ENCODE data around the gene GAREM2. TPM values are rescaled to one million over a fixed set of nuclear protein-coding genes. Genes with fewer than 3 reads are reported as not detected.

Gene GAREM2
- total RNA-seq, 1 experiment from 2014 or later = 2.8 TPM

DNA sequence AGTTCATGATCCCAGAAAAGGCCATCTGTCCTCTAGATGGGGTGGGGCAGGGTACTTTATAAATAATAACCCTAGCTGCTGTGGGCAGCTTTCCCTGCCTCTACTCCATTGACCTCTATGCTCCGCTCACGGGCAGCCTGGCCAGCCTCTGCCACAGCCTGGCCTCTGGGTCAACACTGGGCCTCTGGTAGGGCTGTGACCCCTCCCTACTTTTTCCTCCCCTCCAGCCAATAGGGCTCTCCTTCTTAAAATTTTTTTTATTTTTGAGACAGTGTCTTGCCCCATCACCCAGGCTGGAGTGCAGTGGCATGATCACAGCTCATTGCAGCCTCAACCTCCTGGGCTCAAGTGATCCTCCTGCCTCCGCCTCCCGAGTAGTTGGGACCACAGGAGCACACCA lies 4.1 kb upstream of the GAREM2 start:
- Histone ChIP-seq H3K27me3 (replicated peaks; ENCODE audit: insufficient read depth, low read depth, low read length, poor library complexity) (no peaks in the 10 kb centered on the region), H3K36me3 (ENCODE audit: insufficient read depth, low read length, poor library complexity, severe bottlenecking) (no peaks in the 10 kb centered on the region), H3K27ac (ENCODE audit: low read depth, low read length, poor library complexity, severe bottlenecking) (no peak overlapping the region), H3K4me3 (ENCODE audit: low read depth, low read length, poor library complexity, severe bottlenecking) (no peak overlapping the region), H3K4me1 (ENCODE audit: insufficient read depth, low read length, poor library complexity, severe bottlenecking) (no peaks in the 10 kb centered on the region), H3K9me3 (ENCODE audit: low read depth, low read length, poor library complexity, severe bottlenecking) (no peaks in the 10 kb centered on the region)
- DNase-seq (ENCODE audit: low spot score) = no peak
- CTCF ChIA-PET = no interaction called here
- no TSS peak for BruUV-seq (replicated peaks)
- intact Hi-C loops (cut with micrococcal nuclease; ENCODE audit: unreplicated experiment) = no loop called here
- POLR2A ChIA-PET (ENCODE audit: low non-redundant PET) = no interaction called here
- TF ChIP-seq, protein P1, sequence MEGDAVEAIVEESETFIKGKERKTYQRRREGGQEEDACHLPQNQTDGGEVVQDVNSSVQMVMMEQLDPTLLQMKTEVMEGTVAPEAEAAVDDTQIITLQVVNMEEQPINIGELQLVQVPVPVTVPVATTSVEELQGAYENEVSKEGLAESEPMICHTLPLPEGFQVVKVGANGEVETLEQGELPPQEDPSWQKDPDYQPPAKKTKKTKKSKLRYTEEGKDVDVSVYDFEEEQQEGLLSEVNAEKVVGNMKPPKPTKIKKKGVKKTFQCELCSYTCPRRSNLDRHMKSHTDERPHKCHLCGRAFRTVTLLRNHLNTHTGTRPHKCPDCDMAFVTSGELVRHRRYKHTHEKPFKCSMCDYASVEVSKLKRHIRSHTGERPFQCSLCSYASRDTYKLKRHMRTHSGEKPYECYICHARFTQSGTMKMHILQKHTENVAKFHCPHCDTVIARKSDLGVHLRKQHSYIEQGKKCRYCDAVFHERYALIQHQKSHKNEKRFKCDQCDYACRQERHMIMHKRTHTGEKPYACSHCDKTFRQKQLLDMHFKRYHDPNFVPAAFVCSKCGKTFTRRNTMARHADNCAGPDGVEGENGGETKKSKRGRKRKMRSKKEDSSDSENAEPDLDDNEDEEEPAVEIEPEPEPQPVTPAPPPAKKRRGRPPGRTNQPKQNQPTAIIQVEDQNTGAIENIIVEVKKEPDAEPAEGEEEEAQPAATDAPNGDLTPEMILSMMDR (conservative IDR thresholded peaks at IDR 0.05; ENCODE audit: low read depth, low read length) = no peak

DNA sequence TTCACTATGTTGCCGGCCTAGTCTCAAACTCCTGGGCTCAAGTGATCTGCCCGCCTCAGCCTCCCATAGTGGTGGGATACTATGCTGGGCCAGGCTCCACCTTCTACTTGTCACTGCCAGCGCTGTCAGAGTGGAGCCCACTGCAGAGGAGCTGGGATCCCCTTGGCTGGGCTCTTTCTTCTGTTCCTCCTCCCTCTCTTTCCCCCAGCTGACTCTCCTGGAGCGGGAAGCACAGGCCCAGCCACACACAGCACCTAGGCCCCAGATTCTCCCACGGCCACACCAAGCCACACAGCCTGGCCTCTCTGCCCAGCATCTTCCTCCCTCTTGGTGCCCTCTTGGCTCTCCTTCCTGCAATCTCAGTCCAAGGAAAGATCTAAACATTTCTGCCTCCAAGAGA lies 3.7 kb upstream of the GAREM2 start:
- DNase-seq (ENCODE audit: low spot score) = no peak
- intact Hi-C loops (cut with micrococcal nuclease; ENCODE audit: unreplicated experiment) = no loop called here
- CTCF ChIA-PET = no interaction called here
- Histone ChIP-seq H3K4me1 (ENCODE audit: insufficient read depth, low read length, poor library complexity, severe bottlenecking) (no peaks in the 10 kb centered on the region), H3K4me3 (ENCODE audit: low read depth, low read length, poor library complexity, severe bottlenecking) (no peak overlapping the region), H3K36me3 (ENCODE audit: insufficient read depth, low read length, poor library complexity, severe bottlenecking) (no peaks in the 10 kb centered on the region), H3K27ac (ENCODE audit: low read depth, low read length, poor library complexity, severe bottlenecking) (no peak overlapping the region), H3K9me3 (ENCODE audit: low read depth, low read length, poor library complexity, severe bottlenecking) (no peaks in the 10 kb centered on the region), H3K27me3 (replicated peaks; ENCODE audit: insufficient read depth, low read depth, low read length, poor library complexity) (no peaks in the 10 kb centered on the region)
- no peak for TF ChIP-seq EZH2 (IDR thresholded peaks at IDR 0.05; ENCODE audit: borderline replicate concordance, low read depth, low read length, poor library complexity, severe bottlenecking)
- TF ChIP-seq, protein P1 (conservative IDR thresholded peaks at IDR 0.05; ENCODE audit: low read depth, low read length) = no peak
- no TSS peak for BruUV-seq (replicated peaks)
- POLR2A ChIA-PET (ENCODE audit: low non-redundant PET) = no interaction called here

DNA sequence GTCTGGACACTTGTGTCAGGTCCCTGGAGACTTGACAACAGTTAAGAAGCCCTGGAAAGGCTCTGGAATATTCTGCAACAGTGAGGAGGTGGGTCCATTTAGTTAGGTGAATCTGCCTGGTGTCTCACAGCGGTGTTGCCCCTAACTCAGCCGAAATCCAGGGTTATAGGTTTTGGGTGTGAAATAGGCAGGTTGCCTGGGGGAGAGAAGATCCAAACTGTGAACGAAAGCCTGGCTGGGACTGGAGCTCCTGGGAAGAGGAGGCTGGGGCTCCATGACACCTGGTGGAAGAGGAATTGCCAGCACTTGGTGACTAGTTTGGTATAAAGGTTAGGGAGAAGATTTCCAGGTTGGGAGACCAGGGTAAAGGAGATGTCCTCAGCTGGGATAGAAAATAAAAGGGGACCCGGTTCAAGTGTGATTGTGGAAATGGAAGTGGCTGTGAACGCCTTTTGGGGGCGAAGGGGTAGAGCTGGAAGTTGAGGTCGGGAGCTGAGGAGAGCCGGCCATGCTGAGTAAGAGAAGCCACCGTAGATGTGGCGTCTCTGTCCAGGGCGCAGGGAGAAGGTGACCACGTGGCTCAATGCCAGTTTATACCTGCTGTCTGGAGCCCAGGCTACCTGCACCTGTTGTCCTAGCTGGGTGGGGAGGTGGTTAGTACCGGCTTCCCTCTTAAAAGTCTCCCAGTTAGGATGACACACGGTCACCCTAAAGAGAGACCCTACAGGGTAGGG lies 3.0 kb upstream of the GAREM2 start:
- Histone ChIP-seq H3K36me3 (ENCODE audit: insufficient read depth, low read length, poor library complexity, severe bottlenecking) (no peaks in the 10 kb centered on the region), H3K27ac (ENCODE audit: low read depth, low read length, poor library complexity, severe bottlenecking) (no peak overlapping the region), H3K27me3 (replicated peaks; ENCODE audit: insufficient read depth, low read depth, low read length, poor library complexity) (no peaks in the 10 kb centered on the region), H3K4me1 (ENCODE audit: insufficient read depth, low read length, poor library complexity, severe bottlenecking) (no peaks in the 10 kb centered on the region), H3K4me3 (ENCODE audit: low read depth, low read length, poor library complexity, severe bottlenecking) (no peak overlapping the region), H3K9me3 (ENCODE audit: low read depth, low read length, poor library complexity, severe bottlenecking) (no peaks in the 10 kb centered on the region)
- POLR2A ChIA-PET (ENCODE audit: low non-redundant PET) = no interaction called here
- CTCF ChIA-PET = no interaction called here
- no peak for DNase-seq (ENCODE audit: low spot score)
- no TSS peak for BruUV-seq (replicated peaks)
- TF ChIP-seq EZH2 (IDR thresholded peaks at IDR 0.05; ENCODE audit: borderline replicate concordance, low read depth, low read length, poor library complexity, severe bottlenecking) = no peak
- TF ChIP-seq, protein P1 (conservative IDR thresholded peaks at IDR 0.05; ENCODE audit: low read depth, low read length) = no peak
- intact Hi-C loops (cut with micrococcal nuclease; ENCODE audit: unreplicated experiment) = no loop called here

Data from A673 (cell line).